ENCODE data around the gene ATG101. TPM values are rescaled to one million over a fixed set of nuclear protein-coding genes. Genes with fewer than 3 reads are reported as not detected.

Gene ATG101
- total RNA-seq, 4 donors from 2014 or later, result 33.6 to 65.5 (median 52.6) TPM

DNA sequence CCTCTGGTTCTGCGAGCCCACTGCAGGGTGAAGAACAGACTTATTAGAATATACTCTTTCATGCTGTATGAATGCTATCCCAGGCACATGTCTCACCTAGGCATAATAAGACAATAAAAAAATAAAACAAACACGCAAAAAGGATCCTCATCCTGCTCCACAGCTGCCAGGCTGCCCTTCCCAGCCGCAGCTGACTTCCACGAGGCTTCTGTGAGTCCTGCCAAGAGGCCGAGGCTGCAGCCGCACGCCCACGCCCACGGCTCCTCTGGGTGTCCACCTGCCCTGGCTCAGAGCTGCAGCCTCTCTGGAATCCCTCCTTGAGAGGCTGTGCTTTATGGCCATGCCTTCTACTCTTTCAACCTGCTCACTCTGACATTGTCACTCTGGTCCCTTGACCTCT lies 16.6 kb downstream of the ATG101 start:
- no peak for DNase-seq (ENCODE audit: low spot score)
- ATAC-seq (ENCODE audit: low FRiP score), result no peak
- TF ChIP-seq, protein P1, sequence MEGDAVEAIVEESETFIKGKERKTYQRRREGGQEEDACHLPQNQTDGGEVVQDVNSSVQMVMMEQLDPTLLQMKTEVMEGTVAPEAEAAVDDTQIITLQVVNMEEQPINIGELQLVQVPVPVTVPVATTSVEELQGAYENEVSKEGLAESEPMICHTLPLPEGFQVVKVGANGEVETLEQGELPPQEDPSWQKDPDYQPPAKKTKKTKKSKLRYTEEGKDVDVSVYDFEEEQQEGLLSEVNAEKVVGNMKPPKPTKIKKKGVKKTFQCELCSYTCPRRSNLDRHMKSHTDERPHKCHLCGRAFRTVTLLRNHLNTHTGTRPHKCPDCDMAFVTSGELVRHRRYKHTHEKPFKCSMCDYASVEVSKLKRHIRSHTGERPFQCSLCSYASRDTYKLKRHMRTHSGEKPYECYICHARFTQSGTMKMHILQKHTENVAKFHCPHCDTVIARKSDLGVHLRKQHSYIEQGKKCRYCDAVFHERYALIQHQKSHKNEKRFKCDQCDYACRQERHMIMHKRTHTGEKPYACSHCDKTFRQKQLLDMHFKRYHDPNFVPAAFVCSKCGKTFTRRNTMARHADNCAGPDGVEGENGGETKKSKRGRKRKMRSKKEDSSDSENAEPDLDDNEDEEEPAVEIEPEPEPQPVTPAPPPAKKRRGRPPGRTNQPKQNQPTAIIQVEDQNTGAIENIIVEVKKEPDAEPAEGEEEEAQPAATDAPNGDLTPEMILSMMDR (IDR thresholded peaks at IDR 0.05), result no peak

DNA sequence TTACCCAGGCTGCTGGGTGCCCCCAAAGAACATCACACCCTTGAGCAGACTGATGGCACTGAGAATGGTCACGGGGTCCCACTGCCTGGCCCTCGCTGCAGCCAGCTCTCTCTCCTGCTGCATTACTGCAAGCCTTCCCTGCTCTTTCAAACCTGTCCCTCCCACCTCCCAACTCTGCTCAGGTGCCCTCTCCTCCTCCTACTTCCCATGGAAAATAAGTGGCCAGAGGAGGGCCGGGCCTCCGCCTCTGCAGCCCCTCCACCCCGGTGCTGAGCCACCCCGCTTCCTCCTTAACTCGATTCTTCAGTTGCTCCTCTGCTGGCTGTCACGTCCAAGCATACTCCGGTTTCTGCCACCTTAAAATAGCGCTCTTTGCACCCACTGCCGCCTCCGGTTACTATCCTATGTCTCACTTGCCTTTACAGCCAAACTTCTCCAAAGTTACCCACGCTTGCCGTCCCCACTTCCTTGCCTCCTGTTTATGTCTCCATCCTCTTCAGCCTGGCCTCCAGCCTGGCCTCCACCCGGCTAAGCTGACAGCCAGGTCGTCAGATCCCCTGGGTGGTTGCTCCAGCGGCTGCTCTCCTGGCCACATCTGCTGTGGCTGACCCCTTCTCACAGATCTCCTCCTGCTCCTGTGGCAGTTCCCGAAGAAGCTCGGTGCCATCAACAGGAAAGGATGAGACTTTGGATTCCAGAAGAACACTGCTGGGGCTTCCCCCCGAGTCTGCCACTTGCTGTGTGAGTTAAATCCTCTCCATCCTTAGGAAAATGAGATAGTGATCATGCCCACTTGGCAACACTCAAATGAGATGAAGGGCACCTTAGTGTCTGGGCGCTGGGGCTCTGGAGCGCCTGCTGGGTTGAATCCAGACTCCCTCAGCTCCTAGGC lies 17.4 kb downstream of the ATG101 start:
- TF ChIP-seq, protein P1 (IDR thresholded peaks at IDR 0.05), result no peak
- no peak for ATAC-seq (ENCODE audit: low FRiP score)
- DNase-seq (ENCODE audit: low spot score), result no peak

DNA sequence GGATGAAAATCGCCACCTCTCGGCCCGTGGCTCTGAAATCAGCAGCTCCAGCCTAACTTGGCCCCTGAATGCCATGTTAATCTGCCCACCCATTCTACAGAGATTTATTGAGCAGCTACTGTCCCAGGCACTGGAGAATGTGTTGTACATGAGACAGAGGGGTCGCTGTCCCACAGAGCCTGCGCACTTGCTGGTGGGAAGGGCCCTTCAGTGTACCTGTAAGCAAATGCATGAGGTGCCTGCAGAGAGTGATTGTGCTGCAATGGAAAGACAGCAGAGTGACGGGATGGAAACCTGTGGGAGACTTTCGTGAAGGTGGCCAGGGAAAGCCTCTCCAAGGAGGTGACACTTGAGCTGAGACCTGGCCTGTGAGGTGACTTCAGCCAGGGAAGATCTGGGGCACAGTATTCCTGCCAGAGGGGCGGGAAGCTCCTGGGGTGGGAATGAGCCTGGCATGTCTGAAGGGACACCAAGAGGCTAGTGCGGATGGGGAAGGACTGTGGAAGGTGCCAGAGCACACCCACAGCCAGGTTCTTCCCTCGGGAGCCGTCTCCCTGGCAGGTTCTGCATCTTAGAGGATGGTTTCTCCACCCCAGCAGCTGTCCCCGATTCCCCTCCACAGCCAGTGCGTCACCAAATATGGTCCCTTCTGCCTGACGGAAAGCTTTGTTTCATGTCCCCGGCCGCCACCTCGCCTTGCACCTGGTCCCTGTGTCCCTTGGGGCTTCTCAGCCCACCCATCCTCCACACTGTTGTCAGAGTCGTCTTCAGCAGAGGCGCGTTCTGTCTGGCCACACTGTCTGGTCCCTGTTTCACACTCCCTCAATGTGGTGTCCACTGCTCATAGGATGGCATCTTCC lies 18.4 kb downstream of the ATG101 start:
- TF ChIP-seq, protein P1 (IDR thresholded peaks at IDR 0.05), result no peak
- DNase-seq (ENCODE audit: low spot score), result no peak
- ATAC-seq (ENCODE audit: low FRiP score), result no peak

DNA sequence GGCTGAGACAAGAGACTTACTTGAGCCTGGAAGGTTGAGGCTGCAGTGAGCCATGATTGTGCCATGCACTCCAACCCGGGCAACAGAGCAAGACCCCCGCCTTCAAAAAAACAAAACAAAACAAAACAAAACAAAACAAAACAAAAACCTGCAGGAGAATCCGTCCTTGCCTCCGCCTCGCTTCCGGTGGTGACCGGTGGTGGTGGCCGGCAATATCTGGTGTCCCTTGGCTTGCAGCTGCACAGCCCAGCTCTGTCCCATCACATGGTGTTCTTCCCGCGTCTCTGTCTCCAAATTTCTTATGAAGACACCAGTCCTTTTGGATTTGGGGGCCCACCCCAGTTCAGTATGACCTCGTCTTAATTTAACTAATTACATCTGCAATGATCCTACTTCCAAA lies 19.7 kb downstream of the ATG101 start:
- DNase-seq (ENCODE audit: low spot score) (no peak), ATAC-seq (ENCODE audit: low FRiP score) (no peak)
- TF ChIP-seq, protein P1 (IDR thresholded peaks at IDR 0.05), result no peak

DNA sequence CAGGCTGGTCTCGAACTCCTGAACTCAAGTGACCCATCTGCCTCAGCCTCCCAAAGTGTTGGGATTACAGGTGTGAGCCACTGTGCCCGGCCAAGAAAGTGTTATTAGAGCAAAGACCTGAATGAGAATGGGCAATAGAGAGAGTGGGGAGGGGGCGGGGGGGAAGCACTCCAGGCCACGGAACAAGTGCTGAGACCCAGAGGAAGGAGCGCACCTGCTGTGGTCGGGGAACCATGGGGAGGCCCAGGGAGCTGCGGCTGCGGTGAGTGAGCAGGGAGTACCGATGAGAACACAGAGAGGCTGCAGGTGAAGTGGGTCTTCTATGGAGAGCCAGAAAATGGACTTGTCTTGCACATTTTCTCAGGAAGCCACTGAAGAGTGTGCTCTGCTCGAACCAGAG lies 20.5 kb downstream of the ATG101 start:
- ATAC-seq (ENCODE audit: low FRiP score) (no peak), DNase-seq (ENCODE audit: low spot score) (no peak)
- TF ChIP-seq, protein P1 (IDR thresholded peaks at IDR 0.05), result no peak

DNA sequence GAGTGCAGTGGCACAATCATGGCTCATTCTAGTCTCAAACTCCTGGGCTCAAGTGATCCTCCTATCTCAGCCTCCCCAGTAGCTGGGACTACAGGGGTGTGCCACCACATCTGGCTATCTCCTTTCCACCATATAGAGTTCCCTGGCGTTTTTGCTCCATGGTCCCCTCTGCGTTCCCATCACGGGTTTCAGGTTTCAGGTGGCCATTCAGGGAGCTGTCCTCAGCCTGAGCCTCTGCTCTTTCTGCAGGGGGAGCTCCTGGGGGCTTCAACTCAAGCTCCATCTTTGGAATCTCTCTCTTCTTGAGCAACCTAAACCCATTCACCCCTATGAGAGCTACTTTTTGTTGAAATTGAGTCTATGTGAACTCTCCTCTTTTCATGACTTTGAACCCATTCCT lies 21.3 kb downstream of the ATG101 start:
- TF ChIP-seq, protein P1 (IDR thresholded peaks at IDR 0.05), result no peak
- DNase-seq (ENCODE audit: low spot score) (no peak), ATAC-seq (ENCODE audit: low FRiP score) (no peak)
